Measurements from ENCODE around the gene XRCC5.

Gene XRCC5

GRCh38 chr2:216119146-216119545 is 10.0 kb downstream of the XRCC5 start:
- no peak overlapping the region for H3K4me3 ChIP-seq (ENCODE audit: low read depth, low read length)
- no peak for TF ChIP-seq CTCF (IDR thresholded peaks at IDR 0.05; ENCODE audit: insufficient read depth, low read length, missing control alignments)
- ChIA-PET CTCF (interaction anchor here (1.2 to 3.1 kb wide), 4 partner anchors 10 to 86 kb away, joined by 4 to 19 read pairs (median 6); partner anchors contain the start of gene XRCC5), POLR2A (no interaction called here)
- no peak for DNase-seq (ENCODE audit: low read depth, low spot score)

- H3K4me3 ChIP-seq (ENCODE audit: low read depth, low read length) = no peak overlapping the region
- no peak for TF ChIP-seq CTCF (IDR thresholded peaks at IDR 0.05; ENCODE audit: insufficient read depth, low read length, missing control alignments)
- ChIA-PET POLR2A (interaction anchor here (0.6 kb wide), 1 partner anchor 290 kb away, joined by 3 read pairs; no protein-coding TSS in a partner anchor), CTCF (interaction anchor here (1.7 to 3.1 kb wide), 3 partner anchors 10 to 87 kb away, joined by 4 to 19 read pairs (median 8); partner anchors contain the start of gene XRCC5)
- DNase-seq (ENCODE audit: low read depth, low spot score) = no peak
Observed at GRCh38 chr2:216119986-216120385, 10.8 kb downstream of the XRCC5 start.

- no peak for TF ChIP-seq CTCF (IDR thresholded peaks at IDR 0.05; ENCODE audit: insufficient read depth, low read length, missing control alignments)
- no peak for DNase-seq (ENCODE audit: low read depth, low spot score)
- no peak overlapping the region for H3K4me3 ChIP-seq (ENCODE audit: low read depth, low read length)
- CTCF ChIA-PET = interaction anchor here (0.6 to 3.1 kb wide), 2 partner anchors 12 to 281 kb away, joined by 3 to 19 read pairs; partner anchors contain the start of gene XRCC5
- POLR2A ChIA-PET = no interaction called here
Observed at GRCh38 chr2:216121255-216121654, 12.1 kb downstream of the XRCC5 start.

GRCh38 chr2:216126943-216127342 is 17.8 kb downstream of the XRCC5 start:
- ChIA-PET CTCF (interaction anchor here (1.3 to 6.2 kb wide), 3 partner anchors 15 to 297 kb away, joined by 3 to 64 read pairs (median 4); partner anchors contain the start of gene XRCC5), POLR2A (no interaction called here)
- no peak for DNase-seq (ENCODE audit: low read depth, low spot score)
- no peak overlapping the region for H3K4me3 ChIP-seq (ENCODE audit: low read depth, low read length)
- TF ChIP-seq CTCF (IDR thresholded peaks at IDR 0.05; ENCODE audit: insufficient read depth, low read length, missing control alignments) = no peak

GRCh38 chr2:216130346-216130971 is 21.3 kb downstream of the XRCC5 start:
- H3K4me3 ChIP-seq (ENCODE audit: low read depth, low read length) = no peak overlapping the region
- ChIA-PET CTCF (interaction anchor here (0.8 to 4.5 kb wide), 7 partner anchors 11 to 274 kb away, joined by 3 to 24 read pairs (median 4); no protein-coding TSS in a partner anchor), POLR2A (no interaction called here)
- DNase-seq (ENCODE audit: low read depth, low spot score) = no peak
- no peak for TF ChIP-seq CTCF (IDR thresholded peaks at IDR 0.05; ENCODE audit: insufficient read depth, low read length, missing control alignments)

GRCh38 chr2:216131175-216131926 is 22.2 kb downstream of the XRCC5 start:
- CTCF ChIA-PET = interaction anchor here (0.8 to 4.5 kb wide), 8 partner anchors 10 to 273 kb away, joined by 3 to 24 read pairs (median 4); no protein-coding TSS in a partner anchor
- POLR2A ChIA-PET = no interaction called here
- no peak for DNase-seq (ENCODE audit: low read depth, low spot score)
- TF ChIP-seq CTCF (IDR thresholded peaks at IDR 0.05; ENCODE audit: insufficient read depth, low read length, missing control alignments) = no peak
- H3K4me3 ChIP-seq (ENCODE audit: low read depth, low read length) = no peak overlapping the region
